Stimulated activated CD4-positive, alpha-beta T cell treated with anti-CD3 and anti-CD28 coated beads, TNF-alpha, amount 100 ng/mL, for 1 hour (primary cell): Measurements from ENCODE around the gene ZNF609.
"Not testable (repeated sequence)": the region's sequence is repeated elsewhere in the genome, so short reads cannot be mapped to it uniquely, and the experiment has no call there.

Source experiments
- DNase-seq, 3 donors: peaks; one replicate each; pipeline ENCODE4 v3.0.0-alpha.2; 2020; ENCODE audit warnings: low read depth in 3 of 3, low spot score in 1 of 3

The ZNF609 gene

GRCh38 chr15:64454282-64454681 is 6.1 kb upstream of the ZNF609 start:
- no peak for DNase-seq

- DNase-seq = no peak
Measured at GRCh38 chr15:64455961-64456371, 4.4 kb upstream of the ZNF609 start.

GRCh38 chr15:64456634-64457108 is 3.7 kb upstream of the ZNF609 start:
- no peak for DNase-seq

GRCh38 chr15:64459066-64459781 is 1.2 kb upstream of the ZNF609 start:
- DNase-seq = no peak

GRCh38 chr15:64460724-64461720 is 644 bp downstream of the ZNF609 start:
- peak in 1 of 3 donors; percentile 23 for DNase-seq

GRCh38 chr15:64461721-64462162 is 1.4 kb downstream of the ZNF609 start:
- no peak for DNase-seq

DNA sequence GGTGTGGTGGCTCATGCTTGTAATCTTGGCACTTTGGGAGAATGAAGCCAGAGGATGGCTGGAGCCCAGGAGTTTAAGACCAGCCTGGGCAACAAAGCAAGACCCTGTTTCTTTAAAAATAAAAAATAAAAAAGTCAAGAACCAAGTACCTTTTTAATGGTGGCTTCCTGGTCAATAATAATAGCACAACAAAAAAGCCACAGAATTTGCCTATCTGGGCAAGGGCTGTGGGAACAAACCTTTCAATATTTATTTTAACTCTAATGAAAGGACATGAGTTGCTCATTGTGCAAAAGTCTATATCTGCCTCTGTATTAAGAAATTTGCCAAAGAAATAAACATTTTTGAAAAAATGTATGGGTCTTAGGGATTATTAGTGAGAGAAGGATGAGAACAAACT is 2.1 kb downstream of the ZNF609 start:
- no peak for DNase-seq

DNA sequence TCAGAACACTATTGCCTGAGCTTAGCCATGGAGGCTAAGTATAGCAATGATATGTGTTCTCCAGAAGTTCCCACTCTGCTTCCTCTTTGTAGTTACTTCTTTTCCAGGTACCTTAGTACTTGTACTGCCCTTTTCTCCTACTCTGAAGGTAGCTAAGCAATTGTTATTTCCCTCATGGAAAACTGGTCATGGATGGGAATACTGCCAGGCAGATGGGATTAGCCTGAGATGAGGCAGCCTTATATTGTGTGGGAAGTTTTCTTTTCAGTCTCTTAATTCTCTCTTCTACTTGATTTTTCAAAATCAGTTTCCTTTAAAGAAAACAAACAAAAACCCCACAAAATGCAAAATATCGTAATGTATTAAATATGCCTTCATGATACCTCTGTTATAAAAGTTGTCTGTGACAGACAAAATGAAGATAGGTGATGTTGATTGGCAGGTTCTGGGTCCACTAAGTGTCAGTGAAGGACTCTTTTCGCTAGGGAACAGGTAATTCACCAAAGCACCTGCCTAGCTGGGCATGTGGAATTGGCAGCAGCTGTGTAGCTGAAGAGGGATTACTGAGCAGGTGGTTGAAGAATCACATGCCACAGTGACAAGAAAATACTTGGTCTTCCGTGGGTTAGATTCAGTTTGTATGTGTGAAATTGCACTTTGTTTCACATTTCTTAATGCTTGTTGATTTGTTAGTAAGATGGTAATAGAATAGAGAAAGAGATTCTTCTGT is 4.1 kb downstream of the ZNF609 start:
- DNase-seq = no peak

- DNase-seq = no peak
Measured at GRCh38 chr15:64466408-64467141, 6.2 kb downstream of the ZNF609 start.

DNA sequence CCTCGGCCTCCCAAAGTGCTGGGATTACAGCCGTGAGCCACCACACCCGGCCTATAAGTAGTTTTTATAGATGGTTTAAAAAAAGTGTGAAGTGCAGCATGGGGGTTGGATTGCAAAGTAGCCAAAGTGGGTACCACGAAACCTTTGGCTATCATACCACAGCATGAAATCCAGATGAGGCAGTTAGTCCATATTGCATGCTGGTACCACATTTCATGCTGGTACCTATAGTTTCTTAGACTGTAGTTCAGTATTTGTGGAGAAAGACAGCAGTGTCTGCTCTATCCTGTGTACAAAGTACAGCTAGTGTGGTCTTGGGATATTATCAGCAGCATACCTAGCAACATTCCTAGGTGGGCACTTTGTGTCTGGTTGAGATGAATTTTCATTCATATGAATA is 11.8 kb downstream of the ZNF609 start:
- no peak for DNase-seq

- no peak for DNase-seq
Measured at GRCh38 chr15:64474846-64475245, 14.5 kb downstream of the ZNF609 start.

DNA sequence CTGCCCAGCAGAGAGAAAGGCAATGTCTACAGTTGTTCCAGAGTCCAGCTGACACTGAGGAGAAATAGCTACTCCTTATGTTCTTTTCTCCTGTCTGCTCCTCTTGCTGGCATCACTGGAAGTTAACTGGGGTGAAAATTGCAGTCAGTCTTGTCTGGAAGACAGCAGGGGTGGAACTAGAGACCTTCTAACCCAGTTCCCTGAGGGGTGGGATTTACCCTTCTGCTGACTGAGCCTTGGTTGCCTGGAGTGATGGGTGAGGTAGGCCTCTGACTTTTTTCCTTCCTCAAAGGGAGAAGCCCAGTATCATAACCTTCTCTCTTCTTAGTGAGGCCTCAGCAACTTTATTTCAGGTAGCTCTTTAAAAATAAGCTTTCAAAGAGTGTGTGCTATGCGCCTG is 16.2 kb downstream of the ZNF609 start:
- DNase-seq = no peak

DNA sequence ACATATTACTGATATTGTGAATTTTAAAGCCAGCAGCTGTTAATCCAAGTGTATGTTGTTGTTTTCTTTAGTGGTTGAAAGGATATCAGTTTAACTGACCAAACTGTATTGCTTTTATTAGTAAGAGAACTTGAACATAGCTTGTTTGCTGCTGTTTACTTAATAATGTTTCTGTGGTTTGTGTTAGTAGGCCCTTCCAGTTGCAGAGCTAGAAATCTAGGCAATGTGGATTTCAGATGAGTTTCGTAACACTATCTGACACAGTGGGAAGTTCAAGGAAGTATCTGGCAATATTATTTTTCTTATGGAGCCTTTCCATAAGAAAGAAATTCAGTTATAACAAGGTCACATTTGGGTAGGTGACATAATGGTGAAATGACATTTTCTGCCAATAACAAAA is 18.5 kb downstream of the ZNF609 start:
- DNase-seq = no peak

DNA sequence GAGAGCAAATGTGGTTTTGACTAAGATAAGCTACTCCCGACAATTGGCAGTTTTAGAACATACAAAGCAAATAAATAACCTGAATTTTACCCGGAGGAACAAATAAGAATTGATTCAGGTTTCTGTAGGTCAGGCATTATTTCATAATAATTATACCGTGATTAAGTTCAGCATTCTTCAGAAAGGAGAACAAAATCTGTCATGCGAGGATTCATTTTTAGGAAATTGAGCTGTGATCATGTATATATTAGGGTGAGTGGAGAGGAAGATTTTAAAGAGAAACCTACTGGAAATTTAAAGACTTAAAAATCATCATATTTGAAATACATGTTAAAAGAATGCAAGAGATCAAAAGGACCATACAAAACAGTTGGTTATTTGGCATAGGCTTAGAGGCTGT is 20.5 kb downstream of the ZNF609 start:
- DNase-seq = no peak

DNA sequence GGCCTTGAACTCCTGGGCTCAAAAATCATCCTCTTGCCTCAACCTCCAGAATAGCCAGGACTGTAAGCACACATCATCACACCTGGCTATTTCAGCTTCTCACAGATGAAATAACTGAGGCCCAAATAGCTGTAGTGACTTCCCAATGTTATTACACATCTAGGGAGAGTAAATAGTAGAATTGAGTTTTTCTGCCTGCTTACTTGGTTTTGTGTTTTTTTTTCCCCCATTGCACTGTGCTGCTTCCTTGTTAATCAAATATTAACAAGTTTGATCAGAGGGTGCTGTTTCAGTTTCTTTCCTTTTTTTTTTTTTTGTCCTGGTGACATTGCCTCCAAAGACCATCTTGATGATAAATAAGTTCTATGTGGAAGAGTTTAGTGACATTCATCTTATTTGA is 23.4 kb downstream of the ZNF609 start:
- DNase-seq = no peak

- DNase-seq = no peak
Measured at GRCh38 chr15:64485796-64486195, 25.4 kb downstream of the ZNF609 start.

DNA sequence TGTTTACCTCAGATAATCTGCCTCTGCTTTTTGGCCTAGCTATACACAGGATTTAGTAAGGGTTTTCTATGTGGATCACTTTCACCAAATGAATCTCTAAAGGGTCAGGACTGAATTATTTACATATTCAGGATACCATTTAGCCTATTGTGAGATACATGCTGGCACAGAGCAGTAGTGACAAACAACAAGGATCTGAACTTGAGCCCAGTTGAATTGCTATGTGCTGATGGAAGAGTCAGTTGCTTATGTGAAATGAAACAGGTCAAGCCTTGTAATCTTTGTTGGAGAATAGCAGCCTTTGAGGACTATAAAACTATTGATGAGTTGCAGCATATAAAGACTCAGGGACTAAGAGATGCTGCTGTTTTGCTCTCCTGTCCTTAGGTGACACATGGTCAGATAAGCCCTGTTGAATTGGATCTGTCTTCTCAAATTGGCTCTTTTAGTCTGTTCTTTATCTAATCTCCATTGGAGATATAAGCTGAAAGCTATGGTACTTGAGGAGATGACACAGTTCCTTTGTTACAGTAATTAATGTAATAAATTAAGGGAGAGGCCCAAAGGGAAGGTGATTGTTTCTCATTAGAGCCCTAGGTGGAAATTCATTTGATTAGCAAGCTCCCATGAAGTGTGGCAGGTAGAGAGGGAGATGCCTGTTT is 30.4 kb downstream of the ZNF609 start:
- no peak for DNase-seq

DNA sequence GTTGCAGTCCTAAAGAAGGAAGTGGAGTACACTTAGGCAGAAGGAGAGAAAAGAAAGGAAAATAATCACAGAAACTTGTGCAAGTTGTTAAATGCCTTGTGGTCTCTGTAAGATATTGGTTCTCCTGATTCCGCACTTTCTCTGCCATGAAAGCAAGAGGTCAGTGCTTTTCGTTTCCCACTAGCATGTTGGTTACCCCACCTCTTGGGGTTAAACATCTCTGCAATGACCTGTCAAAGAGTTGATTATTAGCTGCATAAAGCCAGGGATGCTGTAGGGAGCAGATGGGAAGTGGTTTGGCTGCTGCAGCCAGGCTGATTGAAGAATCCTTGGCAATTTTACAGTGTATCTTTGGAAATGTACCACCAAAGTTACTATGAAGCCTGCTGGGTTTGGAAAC is 33.3 kb downstream of the ZNF609 start:
- no peak for DNase-seq

DNA sequence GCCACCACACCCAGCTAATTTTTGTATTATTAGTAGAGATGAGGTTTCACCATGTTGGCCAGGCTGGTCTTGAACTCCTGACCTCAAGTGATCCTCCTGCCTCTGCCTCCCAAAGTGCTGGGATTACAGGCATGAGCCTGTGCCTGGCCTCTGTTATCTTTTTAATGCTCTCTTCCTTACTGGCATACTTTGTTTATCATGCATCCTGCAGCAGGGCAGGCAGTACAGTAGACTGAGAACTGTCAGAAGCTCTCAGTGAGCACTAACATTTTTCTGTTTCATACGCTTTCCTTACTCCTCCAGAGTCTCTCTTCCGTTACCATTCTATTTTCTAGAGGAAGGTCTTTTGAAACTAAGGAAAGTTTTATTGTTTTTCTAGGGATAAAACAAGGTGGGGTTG is 35.6 kb downstream of the ZNF609 start:
- not testable (repeated sequence) for DNase-seq
